Eye (tissue), 1 donor: ENCODE measurements around the gene ZNF343.

Source experiments
- DNase-seq: peaks from one replicate; pipeline ENCODE4 v3.0.0-alpha.2; 2015

The ZNF343 gene

GRCh38 chr20:2470423-2471193, 38.1 kb downstream of the ZNF343 start, which contains the start of gene SNRPB:
SNRPB (minus strand) TSS chr20:2470789; CDS start chr20:2470690, 99 bp downstream.
- peak; percentile 99 for DNase-seq

- no peak for DNase-seq
These were observed 38.7 kb downstream of the ZNF343 start for GRCh38 chr20:2469991-2470422.

- DNase-seq, result no peak
These were observed 39.9 kb downstream of the ZNF343 start for GRCh38 chr20:2468581-2469407.

- DNase-seq, result no peak
These were observed 41.3 kb downstream of the ZNF343 start for GRCh38 chr20:2467412-2467811.

- DNase-seq, result no peak
These were observed 43.6 kb downstream of the ZNF343 start for GRCh38 chr20:2465100-2465499.

- DNase-seq, result no peak
These were observed 44.9 kb downstream of the ZNF343 start for GRCh38 chr20:2463616-2464365.

GRCh38 chr20:2462484-2462883, 46.2 kb downstream of the ZNF343 start:
- no peak for DNase-seq

GRCh38 chr20:2460752-2461424, 47.8 kb downstream of the ZNF343 start:
- no peak for DNase-seq

- no peak for DNase-seq
These were observed 48.5 kb downstream of the ZNF343 start for GRCh38 chr20:2459981-2460751.

- no peak for DNase-seq
These were observed 49.7 kb downstream of the ZNF343 start for GRCh38 chr20:2458919-2459499.

- DNase-seq, result no peak
These were observed 52.8 kb downstream of the ZNF343 start for GRCh38 chr20:2455771-2456497.

GRCh38 chr20:2453792-2454191, 54.9 kb downstream of the ZNF343 start:
- no peak for DNase-seq

GRCh38 chr20:2451939-2452732, 56.6 kb downstream of the ZNF343 start:
- DNase-seq, result peak; percentile 87

- DNase-seq, result no peak
These were observed 57.3 kb downstream of the ZNF343 start for GRCh38 chr20:2451422-2451821.

GRCh38 chr20:2449386-2449785, 59.3 kb downstream of the ZNF343 start:
- no peak for DNase-seq

- no peak for DNase-seq
These were observed 61.9 kb downstream of the ZNF343 start for GRCh38 chr20:2446845-2447244.
